Measurements from ENCODE around the gene RAB20.

The RAB20 gene

DNA sequence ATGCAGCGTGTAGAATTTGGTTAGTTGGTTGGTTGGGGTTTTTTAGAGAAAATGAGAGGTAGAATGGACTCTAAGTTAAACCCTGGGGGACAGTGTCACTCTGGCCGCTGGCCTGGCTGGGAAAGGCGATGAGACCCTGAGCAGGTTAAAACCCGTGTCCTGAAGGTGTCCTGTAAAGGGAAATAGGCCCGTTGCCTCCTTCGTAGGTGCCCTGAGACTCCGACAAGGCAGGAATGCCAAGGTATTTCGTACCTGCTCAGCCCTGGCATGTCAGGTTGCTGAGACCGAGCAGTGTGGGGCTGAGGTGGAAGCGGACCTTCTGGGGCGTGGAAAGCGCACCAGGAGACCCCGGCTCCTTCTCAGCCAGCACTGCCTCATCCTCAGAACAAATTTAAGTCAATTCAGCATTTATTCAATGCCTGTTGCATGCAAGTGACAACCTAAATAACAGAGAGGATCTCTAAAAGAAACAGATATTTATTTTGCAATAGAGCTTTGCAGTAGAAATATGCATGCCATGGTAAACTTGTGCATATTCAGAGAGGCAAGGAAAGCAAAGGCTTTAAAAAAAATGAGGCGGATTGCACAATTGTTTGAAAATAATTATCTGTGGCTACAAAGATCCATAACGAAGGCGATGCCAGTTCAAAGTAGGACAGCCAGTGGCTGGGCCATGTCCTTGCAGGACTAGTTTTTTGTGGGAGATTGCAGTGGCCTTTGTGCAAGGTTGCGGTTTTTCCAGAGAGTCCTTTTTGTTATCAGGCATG, 1.4 kb upstream of the RAB20 start:
- H3K27ac ChIP-seq (ENCODE audit: low read depth, low read length, severe bottlenecking), result no peak overlapping the region
- no peaks in the 10 kb centered on the region for H3K36me3 ChIP-seq (ENCODE audit: control insufficient read depth, insufficient read depth, low read length)
- 92 to 93% methylated on average over 11 to 14 of the region's 17 CpGs for whole genome bisulfite sequencing, 2 experiments (ENCODE audit: insufficient coverage in 2 of 2)
- H3K4me3 ChIP-seq (ENCODE audit: extremely low read depth, insufficient read depth, low read length, poor library complexity, severe bottlenecking), result no peak overlapping the region
- peaks cover 5% of the 10 kb centered on the region for H3K4me1 ChIP-seq (ENCODE audit: control insufficient read depth, insufficient read depth, low read length, poor library complexity, severe bottlenecking)
- no peaks in the 10 kb centered on the region for H3K9me3 ChIP-seq (ENCODE audit: control insufficient read depth, low read length)

DNA sequence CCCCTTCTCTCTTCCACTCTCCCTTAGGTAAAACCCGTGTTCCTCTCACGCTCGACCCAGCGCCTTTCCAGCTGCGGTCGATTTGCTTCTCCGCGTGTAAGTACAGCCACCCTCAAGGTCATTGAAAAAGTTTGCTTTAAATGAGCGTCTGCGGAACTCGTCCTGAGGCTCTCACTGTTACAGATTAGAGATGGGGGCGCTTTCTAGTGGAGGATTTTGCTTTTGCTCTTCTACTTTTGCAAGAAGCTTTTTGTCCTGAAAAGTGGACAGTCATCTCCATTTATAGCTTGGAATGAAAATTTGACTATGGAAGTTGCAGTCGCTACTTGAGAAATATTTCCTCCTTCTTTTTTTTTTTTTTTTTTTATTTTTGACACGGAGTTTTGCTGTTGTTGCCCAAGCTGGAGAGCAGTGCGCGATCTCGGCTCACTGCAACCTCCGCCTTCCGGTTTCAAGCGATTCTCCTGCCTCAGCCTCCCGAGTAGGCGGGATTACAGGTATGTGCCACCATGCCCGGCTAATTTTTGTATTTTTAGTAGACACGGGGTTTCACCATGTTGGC, 595 bp upstream of the RAB20 start:
- H3K4me1 ChIP-seq (ENCODE audit: control insufficient read depth, insufficient read depth, low read length, poor library complexity, severe bottlenecking), result peaks cover 5% of the 10 kb centered on the region
- 24 to 57% methylated on average over 11 to 22 of the region's 24 CpGs for WGBS, 2 experiments (ENCODE audit: insufficient coverage in 2 of 2)
- peak overlapping the region; percentile 66 for H3K4me3 ChIP-seq (ENCODE audit: extremely low read depth, insufficient read depth, low read length, poor library complexity, severe bottlenecking)
- no peaks in the 10 kb centered on the region for H3K9me3 ChIP-seq (ENCODE audit: control insufficient read depth, low read length)
- H3K36me3 ChIP-seq (ENCODE audit: control insufficient read depth, insufficient read depth, low read length), result no peaks in the 10 kb centered on the region
- peak overlapping the region; percentile 29 for H3K27ac ChIP-seq (ENCODE audit: low read depth, low read length, severe bottlenecking)

DNA sequence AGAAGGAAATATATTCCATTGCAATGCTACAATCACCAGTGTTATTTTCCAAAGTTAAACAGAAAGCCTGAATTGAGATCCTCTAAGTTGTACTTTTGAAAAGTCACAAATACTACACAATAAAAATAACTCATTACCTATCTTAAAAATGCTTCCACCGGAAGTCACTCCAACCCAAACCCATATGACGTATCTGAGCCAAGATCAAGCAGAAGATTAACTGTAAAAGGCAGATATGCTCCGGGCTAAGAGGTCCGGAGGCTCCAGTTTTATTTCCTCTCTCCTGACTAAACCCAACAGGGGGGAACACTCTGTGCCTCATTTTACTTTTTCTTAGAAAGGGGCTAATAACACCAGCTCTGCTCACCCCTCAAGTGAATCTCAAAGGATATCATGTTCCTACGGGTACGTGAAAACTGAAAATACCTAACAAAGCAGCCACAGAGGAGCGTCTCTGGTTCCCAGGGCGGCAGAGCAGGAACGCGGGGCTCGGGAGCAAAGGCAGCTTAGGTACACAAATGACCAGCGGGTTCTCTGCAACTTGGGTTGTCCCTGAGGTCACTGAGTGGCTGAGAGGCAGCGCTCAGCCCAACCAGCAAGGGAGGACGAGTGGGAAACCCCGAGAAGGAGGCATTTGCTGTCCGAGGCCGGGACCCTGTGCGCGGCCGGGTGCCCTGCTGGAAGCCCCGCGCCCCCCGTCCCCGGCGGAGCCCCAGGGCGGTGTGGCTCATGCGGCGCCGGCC, 750 bp downstream of the RAB20 start:
- Histone ChIP-seq H3K27ac (ENCODE audit: low read depth, low read length, severe bottlenecking) (peak overlapping the region; percentile 2), H3K36me3 (ENCODE audit: control insufficient read depth, insufficient read depth, low read length) (no peaks in the 10 kb centered on the region), H3K4me3 (ENCODE audit: extremely low read depth, insufficient read depth, low read length, poor library complexity, severe bottlenecking) (peak overlapping the region; percentile 66), H3K4me1 (ENCODE audit: control insufficient read depth, insufficient read depth, low read length, poor library complexity, severe bottlenecking) (peaks cover 5% of the 10 kb centered on the region), H3K9me3 (ENCODE audit: control insufficient read depth, low read length) (no peaks in the 10 kb centered on the region)
- 0 to 6% methylated on average over 14 to 28 of the region's 29 CpGs for WGBS, 2 experiments (ENCODE audit: insufficient coverage in 2 of 2)

DNA sequence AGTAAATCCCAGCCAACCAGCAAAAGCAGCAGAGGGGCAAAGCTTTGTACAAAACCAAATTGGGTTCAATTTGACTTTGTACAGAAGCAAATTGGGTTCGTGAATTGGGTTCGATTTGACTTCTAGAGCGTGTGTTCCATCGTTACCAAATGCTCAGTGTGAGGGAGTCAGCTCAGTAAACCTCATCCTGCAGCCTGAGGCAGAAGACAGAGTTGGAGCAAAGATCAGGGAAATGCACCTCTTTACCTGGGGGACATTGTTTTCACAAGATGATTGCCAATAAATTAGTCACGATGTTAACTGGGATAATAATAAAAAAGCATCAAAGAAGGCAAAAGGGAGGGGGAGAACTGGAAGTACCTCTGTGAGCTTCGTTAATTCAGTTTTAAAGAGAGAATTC, 1.5 kb downstream of the RAB20 start:
- Histone ChIP-seq H3K27ac (ENCODE audit: low read depth, low read length, severe bottlenecking) (no peak overlapping the region), H3K4me1 (ENCODE audit: control insufficient read depth, insufficient read depth, low read length, poor library complexity, severe bottlenecking) (peaks cover 5% of the 10 kb centered on the region), H3K9me3 (ENCODE audit: control insufficient read depth, low read length) (no peaks in the 10 kb centered on the region), H3K36me3 (ENCODE audit: control insufficient read depth, insufficient read depth, low read length) (no peaks in the 10 kb centered on the region), H3K4me3 (ENCODE audit: extremely low read depth, insufficient read depth, low read length, poor library complexity, severe bottlenecking) (no peak overlapping the region)
- WGBS, 2 experiments (ENCODE audit: insufficient coverage in 2 of 2), result 91 to 93% methylated on average over 4 to 5 of the region's 6 CpGs

DNA sequence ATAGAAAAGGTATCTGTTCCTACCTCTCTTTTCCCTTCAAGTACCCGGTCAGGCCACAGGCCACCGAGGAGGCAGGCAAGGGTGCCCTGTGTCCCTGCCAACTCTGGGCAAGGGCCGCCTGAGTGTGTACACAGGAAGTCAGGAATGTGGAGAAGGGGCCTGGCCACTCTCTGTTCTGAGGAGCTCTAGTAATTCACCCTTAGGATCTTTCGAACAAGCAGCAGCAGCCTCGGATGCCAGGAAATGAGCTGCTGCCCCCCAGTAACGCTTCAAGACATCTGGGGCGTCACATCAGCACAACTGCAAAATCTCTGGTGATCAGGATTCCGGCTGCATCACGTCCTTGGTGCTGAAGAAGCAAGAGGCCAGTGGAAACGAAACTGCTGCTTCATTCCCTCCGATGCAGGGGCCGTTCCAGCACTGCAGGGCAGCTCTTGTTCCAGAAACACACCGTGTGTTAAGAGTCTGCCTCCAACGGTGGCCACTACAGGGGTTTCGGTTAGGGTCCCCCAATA, 2.0 kb downstream of the RAB20 start:
- no peak overlapping the region for H3K4me3 ChIP-seq (ENCODE audit: extremely low read depth, insufficient read depth, low read length, poor library complexity, severe bottlenecking)
- H3K4me1 ChIP-seq (ENCODE audit: control insufficient read depth, insufficient read depth, low read length, poor library complexity, severe bottlenecking), result peaks cover 5% of the 10 kb centered on the region
- no peak overlapping the region for H3K27ac ChIP-seq (ENCODE audit: low read depth, low read length, severe bottlenecking)
- H3K36me3 ChIP-seq (ENCODE audit: control insufficient read depth, insufficient read depth, low read length), result no peaks in the 10 kb centered on the region
- 81% methylated on average over 12 to 13 of the region's 15 CpGs for WGBS, 2 experiments (ENCODE audit: insufficient coverage in 2 of 2)
- H3K9me3 ChIP-seq (ENCODE audit: control insufficient read depth, low read length), result no peaks in the 10 kb centered on the region

DNA sequence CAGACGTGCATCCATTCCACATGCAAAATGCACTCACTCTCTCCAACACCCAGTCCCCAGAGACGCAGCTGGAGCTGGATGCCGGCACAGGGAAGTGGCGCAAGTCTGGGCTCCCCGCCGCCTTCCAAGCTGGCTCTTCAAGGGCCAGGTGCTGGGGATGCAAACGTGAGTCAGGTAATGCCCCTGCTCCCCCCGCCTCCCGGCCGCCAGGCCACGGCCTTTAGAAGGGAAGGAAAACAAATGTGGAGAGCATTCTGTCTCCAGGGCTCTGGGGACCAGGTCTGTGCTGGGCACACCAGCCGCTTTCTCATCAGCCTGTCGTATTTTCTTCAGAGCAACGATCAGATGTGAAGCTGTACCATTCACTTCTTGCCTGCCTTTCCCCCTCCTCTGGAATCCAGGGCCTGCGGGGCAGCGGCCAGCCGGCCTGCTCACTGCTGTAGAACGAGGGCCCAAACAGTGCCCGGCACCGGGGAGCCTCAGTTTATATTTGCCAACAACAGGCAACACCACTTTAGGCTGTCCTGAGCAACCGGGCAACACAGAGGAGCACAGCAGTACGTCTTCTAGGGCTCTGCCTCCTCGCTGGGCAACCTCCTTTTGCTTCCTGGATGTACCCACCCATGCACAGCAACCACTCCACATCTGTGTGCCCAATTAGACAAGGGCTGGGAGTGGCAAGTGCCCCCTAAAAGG, 3.8 kb downstream of the RAB20 start:
- Histone ChIP-seq H3K36me3 (ENCODE audit: control insufficient read depth, insufficient read depth, low read length) (no peaks in the 10 kb centered on the region), H3K9me3 (ENCODE audit: control insufficient read depth, low read length) (no peaks in the 10 kb centered on the region), H3K4me1 (ENCODE audit: control insufficient read depth, insufficient read depth, low read length, poor library complexity, severe bottlenecking) (peaks cover 5% of the 10 kb centered on the region), H3K27ac (ENCODE audit: low read depth, low read length, severe bottlenecking) (no peak overlapping the region), H3K4me3 (ENCODE audit: extremely low read depth, insufficient read depth, low read length, poor library complexity, severe bottlenecking) (no peak overlapping the region)
- WGBS, 2 experiments (ENCODE audit: insufficient coverage in 2 of 2), result 92 to 97% methylated on average over 12 to 22 of the region's 23 CpGs

DNA sequence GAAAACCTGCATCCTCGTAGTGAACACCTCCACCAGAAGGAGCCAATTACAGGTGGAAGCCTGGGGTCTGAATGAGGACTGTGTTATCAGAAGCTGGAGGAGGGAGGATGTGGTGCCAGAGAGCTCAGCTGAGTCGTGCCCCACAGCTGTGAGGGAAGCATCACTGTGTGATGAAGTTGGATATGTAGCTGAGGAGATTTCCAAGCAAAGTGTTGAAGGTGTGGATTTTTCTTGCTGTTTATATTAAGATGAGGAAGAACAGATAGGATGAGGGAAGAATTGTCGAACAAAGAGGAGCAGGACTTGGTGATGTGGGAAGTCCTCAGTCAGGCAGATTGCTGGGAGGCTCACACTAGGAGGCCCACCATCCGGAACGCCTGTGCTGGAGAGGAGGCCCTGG, 4.4 kb downstream of the RAB20 start:
- WGBS, 2 experiments (ENCODE audit: insufficient coverage in 2 of 2), result 90 to 97% methylated on average over 4 of the region's 5 CpGs
- Histone ChIP-seq H3K27ac (ENCODE audit: low read depth, low read length, severe bottlenecking) (no peak overlapping the region), H3K9me3 (ENCODE audit: control insufficient read depth, low read length) (no peaks in the 10 kb centered on the region), H3K4me1 (ENCODE audit: control insufficient read depth, insufficient read depth, low read length, poor library complexity, severe bottlenecking) (peaks cover 5% of the 10 kb centered on the region), H3K4me3 (ENCODE audit: extremely low read depth, insufficient read depth, low read length, poor library complexity, severe bottlenecking) (no peak overlapping the region), H3K36me3 (ENCODE audit: control insufficient read depth, insufficient read depth, low read length) (no peaks in the 10 kb centered on the region)

DNA sequence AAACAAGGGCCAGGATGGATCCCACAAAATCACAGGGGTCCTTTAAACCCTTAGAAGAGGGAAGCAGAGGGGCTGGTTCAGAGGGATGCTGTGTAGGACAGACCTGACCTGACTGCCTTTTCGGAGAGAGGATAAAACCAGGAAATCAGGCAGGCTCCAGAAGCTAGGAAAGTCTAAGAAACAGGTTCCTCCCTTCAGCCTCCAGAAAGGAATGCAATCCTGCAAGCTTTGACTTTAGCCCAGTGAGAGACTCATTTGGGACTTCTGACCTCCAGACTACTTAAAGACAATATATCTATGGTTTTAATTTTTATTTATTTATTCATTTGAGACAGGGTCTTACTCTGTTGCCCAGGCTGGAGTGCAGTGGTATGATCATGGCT, 5.3 kb downstream of the RAB20 start:
- Histone ChIP-seq H3K4me3 (ENCODE audit: extremely low read depth, insufficient read depth, low read length, poor library complexity, severe bottlenecking) (no peak overlapping the region), H3K9me3 (ENCODE audit: control insufficient read depth, low read length) (no peaks in the 10 kb centered on the region), H3K4me1 (ENCODE audit: control insufficient read depth, insufficient read depth, low read length, poor library complexity, severe bottlenecking) (peaks cover 7% of the 10 kb centered on the region), H3K27ac (ENCODE audit: low read depth, low read length, severe bottlenecking) (no peak overlapping the region), H3K36me3 (ENCODE audit: control insufficient read depth, insufficient read depth, low read length) (no peaks in the 10 kb centered on the region)
- 89 to 100% methylated on average over 1 of the region's 1 CpG for WGBS, 2 experiments (ENCODE audit: insufficient coverage in 2 of 2)

DNA sequence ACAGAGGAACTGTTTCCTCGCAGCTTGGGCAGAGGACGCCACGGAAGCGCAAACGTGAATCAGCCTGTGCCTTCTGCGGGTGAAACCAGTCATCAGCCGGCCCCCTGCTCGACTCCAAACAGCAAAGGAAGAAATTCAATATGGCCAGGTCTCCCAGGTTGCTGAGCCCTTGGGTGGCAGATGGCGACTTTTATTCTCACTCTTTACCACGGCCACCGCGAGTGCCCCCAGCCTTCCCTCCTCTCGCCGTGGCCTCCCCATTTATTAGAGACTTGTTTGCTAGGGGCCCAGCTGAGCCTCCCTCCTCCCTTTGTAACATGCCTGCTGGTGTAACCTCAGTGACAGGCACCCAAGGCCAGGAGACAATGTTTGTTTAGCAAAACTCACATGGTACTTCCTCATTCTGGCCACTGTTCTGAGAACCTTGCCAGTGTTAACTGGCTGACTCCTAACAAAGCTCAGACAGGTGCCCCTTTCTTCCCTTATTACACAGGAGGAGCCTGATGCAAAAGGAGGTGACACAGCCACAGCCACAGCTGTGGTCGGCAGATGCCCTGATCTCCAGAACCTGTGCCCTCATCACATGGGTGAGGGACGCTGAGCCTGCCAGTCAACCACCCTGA, 5.8 kb downstream of the RAB20 start:
- peaks cover 11% of the 10 kb centered on the region for H3K4me1 ChIP-seq (ENCODE audit: control insufficient read depth, insufficient read depth, low read length, poor library complexity, severe bottlenecking)
- H3K27ac ChIP-seq (ENCODE audit: low read depth, low read length, severe bottlenecking), result no peak overlapping the region
- H3K4me3 ChIP-seq (ENCODE audit: extremely low read depth, insufficient read depth, low read length, poor library complexity, severe bottlenecking), result no peak overlapping the region
- WGBS, 2 experiments (ENCODE audit: insufficient coverage in 2 of 2), result 94 to 95% methylated on average over 14 to 15 of the region's 16 CpGs
- no peaks in the 10 kb centered on the region for H3K36me3 ChIP-seq (ENCODE audit: control insufficient read depth, insufficient read depth, low read length)
- H3K9me3 ChIP-seq (ENCODE audit: control insufficient read depth, low read length), result no peaks in the 10 kb centered on the region

DNA sequence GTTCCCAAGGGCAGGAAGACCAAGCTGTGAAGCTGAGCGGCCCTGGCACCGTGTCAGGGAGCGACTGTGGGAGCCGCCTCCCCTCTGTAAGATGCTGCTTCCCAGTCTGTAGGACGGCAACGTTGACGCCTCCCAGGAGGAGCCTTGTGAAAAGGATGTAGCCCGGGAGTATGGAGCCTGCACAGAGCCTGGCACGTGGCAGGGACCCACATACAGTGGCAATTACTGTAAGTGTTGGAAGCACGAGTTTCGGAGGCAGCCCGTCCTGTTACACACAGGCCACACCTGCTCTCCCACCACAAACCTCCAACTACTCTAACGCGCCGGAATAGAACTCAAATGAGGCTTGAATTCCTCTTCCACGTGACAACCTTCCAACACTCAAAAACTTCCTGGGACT, 6.6 kb downstream of the RAB20 start:
- 91 to 92% methylated on average over 16 of the region's 16 CpGs for WGBS, 2 experiments (ENCODE audit: insufficient coverage in 2 of 2)
- Histone ChIP-seq H3K4me3 (ENCODE audit: extremely low read depth, insufficient read depth, low read length, poor library complexity, severe bottlenecking) (no peak overlapping the region), H3K4me1 (ENCODE audit: control insufficient read depth, insufficient read depth, low read length, poor library complexity, severe bottlenecking) (peaks cover 12% of the 10 kb centered on the region), H3K9me3 (ENCODE audit: control insufficient read depth, low read length) (no peaks in the 10 kb centered on the region), H3K36me3 (ENCODE audit: control insufficient read depth, insufficient read depth, low read length) (no peaks in the 10 kb centered on the region), H3K27ac (ENCODE audit: low read depth, low read length, severe bottlenecking) (no peak overlapping the region)

All from mesodermal cell (in vitro differentiated cells).